Neural cell (in vitro differentiated cells): ENCODE measurements around the gene HELZ.

Experiments used
- EZH2 ChIP-seq: fragments of 200-600, 300-800 bp; shearing (Covaris generic), sonication (generic); IDR thresholded peaks from 2 replicates; pipeline ENCODE4 v1.6.1; 2014; ENCODE audit warnings: antibody characterized with exemption, low read length, borderline replicate concordance, mild to moderate bottlenecking; ENCODE audit not compliant: insufficient read depth, poor library complexity, severe bottlenecking
- POLR2AphosphoS5 ChIP-seq: IDR thresholded peaks from 2 replicates; pipeline ENCODE4 v1.6.1; 2012
- TF ChIP-seq, protein P1 (sequence below): fragments of 450-650 bp; IDR thresholded peaks from 2 replicates; pipeline ENCODE4 v1.5.1; 2014; ENCODE audit warnings: antibody characterized with exemption, mild to moderate bottlenecking, moderate library complexity; ENCODE audit not compliant: poor library complexity, severe bottlenecking

DNA sequence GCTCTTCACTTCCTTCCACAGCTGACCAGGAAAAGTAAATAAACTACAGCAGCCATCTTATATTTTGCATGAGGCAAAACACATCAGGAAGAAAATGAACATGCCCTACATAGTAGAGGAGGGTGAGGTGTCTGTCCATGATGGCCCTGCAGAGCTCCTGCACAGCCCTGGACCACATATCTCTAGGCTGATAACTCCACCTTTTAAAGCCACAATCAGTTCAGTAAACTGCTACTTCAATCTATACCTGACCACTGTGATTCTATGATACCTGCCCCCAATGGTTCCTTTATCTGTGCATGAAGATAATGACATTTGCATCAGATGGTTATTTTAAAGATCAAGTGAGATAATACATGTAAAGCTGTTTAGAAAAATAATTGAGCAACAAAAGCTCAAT, 82.2 kb downstream of the HELZ start:
- TF ChIP-seq POLR2AphosphoS5 = no peak
- TF ChIP-seq, protein P1, sequence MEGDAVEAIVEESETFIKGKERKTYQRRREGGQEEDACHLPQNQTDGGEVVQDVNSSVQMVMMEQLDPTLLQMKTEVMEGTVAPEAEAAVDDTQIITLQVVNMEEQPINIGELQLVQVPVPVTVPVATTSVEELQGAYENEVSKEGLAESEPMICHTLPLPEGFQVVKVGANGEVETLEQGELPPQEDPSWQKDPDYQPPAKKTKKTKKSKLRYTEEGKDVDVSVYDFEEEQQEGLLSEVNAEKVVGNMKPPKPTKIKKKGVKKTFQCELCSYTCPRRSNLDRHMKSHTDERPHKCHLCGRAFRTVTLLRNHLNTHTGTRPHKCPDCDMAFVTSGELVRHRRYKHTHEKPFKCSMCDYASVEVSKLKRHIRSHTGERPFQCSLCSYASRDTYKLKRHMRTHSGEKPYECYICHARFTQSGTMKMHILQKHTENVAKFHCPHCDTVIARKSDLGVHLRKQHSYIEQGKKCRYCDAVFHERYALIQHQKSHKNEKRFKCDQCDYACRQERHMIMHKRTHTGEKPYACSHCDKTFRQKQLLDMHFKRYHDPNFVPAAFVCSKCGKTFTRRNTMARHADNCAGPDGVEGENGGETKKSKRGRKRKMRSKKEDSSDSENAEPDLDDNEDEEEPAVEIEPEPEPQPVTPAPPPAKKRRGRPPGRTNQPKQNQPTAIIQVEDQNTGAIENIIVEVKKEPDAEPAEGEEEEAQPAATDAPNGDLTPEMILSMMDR = no peak
- no peak for TF ChIP-seq EZH2
